ENCODE measurements around the gene CSNK1A1L.

Gene CSNK1A1L

GRCh38 chr13:37105251-37105714, at the start of gene CSNK1A1L:
Gene CSNK1A1L, minus strand, starts transcription at chr13:37105664. Its CDS starts 408 bp downstream, at chr13:37105256.
- DNase-seq (ENCODE audit: low read depth), result no peak

GRCh38 chr13:37149380-37149779, 43.9 kb upstream of the CSNK1A1L start:
- no peak for DNase-seq (ENCODE audit: low read depth)

- peak; percentile 46 for DNase-seq (ENCODE audit: low read depth)
These were observed 43.0 kb upstream of the CSNK1A1L start for GRCh38 chr13:37148501-37148900.

- DNase-seq (ENCODE audit: low read depth), result peak; percentile 52
These were observed 39.2 kb upstream of the CSNK1A1L start for GRCh38 chr13:37144661-37145060.

- peak; percentile 78 for DNase-seq (ENCODE audit: low read depth)
These were observed 38.4 kb upstream of the CSNK1A1L start for GRCh38 chr13:37143911-37144310.

GRCh38 chr13:37142877-37143276, 37.4 kb upstream of the CSNK1A1L start:
- DNase-seq (ENCODE audit: low read depth), result no peak

GRCh38 chr13:37141011-37141410, 35.5 kb upstream of the CSNK1A1L start:
- DNase-seq (ENCODE audit: low read depth), result no peak

GRCh38 chr13:37139356-37139755, 33.9 kb upstream of the CSNK1A1L start:
- DNase-seq (ENCODE audit: low read depth), result no peak

- DNase-seq (ENCODE audit: low read depth), result no peak
These were observed 33.5 kb upstream of the CSNK1A1L start for GRCh38 chr13:37138926-37139325.

GRCh38 chr13:37138169-37138568, 32.7 kb upstream of the CSNK1A1L start:
- DNase-seq (ENCODE audit: low read depth), result no peak

GRCh38 chr13:37136633-37137032, 31.2 kb upstream of the CSNK1A1L start:
- no peak for DNase-seq (ENCODE audit: low read depth)

- DNase-seq (ENCODE audit: low read depth), result no peak
These were observed 30.7 kb upstream of the CSNK1A1L start for GRCh38 chr13:37136187-37136586.

GRCh38 chr13:37134411-37135041, 29.1 kb upstream of the CSNK1A1L start:
- peak; percentile 99 for DNase-seq (ENCODE audit: low read depth)

- DNase-seq (ENCODE audit: low read depth), result peak; percentile 66
These were observed 26.7 kb upstream of the CSNK1A1L start for GRCh38 chr13:37132211-37132610.

GRCh38 chr13:37131092-37131491, 25.6 kb upstream of the CSNK1A1L start:
- no peak for DNase-seq (ENCODE audit: low read depth)

GRCh38 chr13:37129866-37130265, 24.4 kb upstream of the CSNK1A1L start:
- no peak for DNase-seq (ENCODE audit: low read depth)

- DNase-seq (ENCODE audit: low read depth), result peak; percentile 85
These were observed 22.3 kb upstream of the CSNK1A1L start for GRCh38 chr13:37127691-37128241.

- no peak for DNase-seq (ENCODE audit: low read depth)
These were observed 17.9 kb upstream of the CSNK1A1L start for GRCh38 chr13:37123337-37123736.

GRCh38 chr13:37118016-37118415, 12.6 kb upstream of the CSNK1A1L start:
- no peak for DNase-seq (ENCODE audit: low read depth)

GRCh38 chr13:37114250-37114649, 8.8 kb upstream of the CSNK1A1L start:
- no peak for DNase-seq (ENCODE audit: low read depth)

GRCh38 chr13:37113534-37113933, 8.1 kb upstream of the CSNK1A1L start:
- DNase-seq (ENCODE audit: low read depth), result no peak

GRCh38 chr13:37109051-37109678, 3.7 kb upstream of the CSNK1A1L start:
- DNase-seq (ENCODE audit: low read depth), result peak; percentile 59

- no peak for DNase-seq (ENCODE audit: low read depth)
These were observed 2.4 kb upstream of the CSNK1A1L start for GRCh38 chr13:37107868-37108267.

All from iris pigment epithelial cell (primary cell).